H4 (cell line): ENCODE data around the gene SMG6. TPM values are rescaled to one million over a fixed set of nuclear protein-coding genes. Genes with fewer than 3 reads are reported as not detected.

Experiments
- total RNA-seq: library from RNA; depleted of rRNA; stranded (reverse); fragments of >200 nt; shearing (Covaris generic); gene quantifications from 2 replicates; pipeline ENCODE4 v1.2.3, GENCODE V29; 2014; rRNA removed

Gene SMG6
- total RNA-seq, 1 experiment from 2014 or later: 10.3 TPM

Other genes starting within 250 kb of the SMG6 start
- 0.08 TPM in 1 of 2 replicates, not detected in the other for gene HIC1, start 248.7 kb downstream of the SMG6 start, total RNA-seq
- gene SRR, start 165 bp upstream of the SMG6 start, total RNA-seq: 23.1 and 34.9 TPM in 2 replicates
- gene TSR1, start 32.7 kb upstream of the SMG6 start, total RNA-seq: 49.8 and 54.8 TPM in 2 replicates
- 3.1 and 11.2 TPM in 2 replicates for gene SGSM2, start 33.7 kb upstream of the SMG6 start, total RNA-seq
- 0.39 and 1.5 TPM in 2 replicates for gene MNT, start 97.3 kb upstream of the SMG6 start, total RNA-seq
- 35.9 and 44.4 TPM in 2 replicates for gene METTL16, start 208.1 kb upstream of the SMG6 start, total RNA-seq